HG03442 (cell line): ENCODE data around the gene HDAC6.

Source experiments
- ATAC-seq: cut with Tn5 transposase; IDR thresholded peaks from one replicate; pipeline ENCODE4 v1.9.1; 2021; ENCODE audit warnings: mild to moderate bottlenecking, moderate library complexity; ENCODE audit not compliant: unreplicated experiment

Gene HDAC6

DNA sequence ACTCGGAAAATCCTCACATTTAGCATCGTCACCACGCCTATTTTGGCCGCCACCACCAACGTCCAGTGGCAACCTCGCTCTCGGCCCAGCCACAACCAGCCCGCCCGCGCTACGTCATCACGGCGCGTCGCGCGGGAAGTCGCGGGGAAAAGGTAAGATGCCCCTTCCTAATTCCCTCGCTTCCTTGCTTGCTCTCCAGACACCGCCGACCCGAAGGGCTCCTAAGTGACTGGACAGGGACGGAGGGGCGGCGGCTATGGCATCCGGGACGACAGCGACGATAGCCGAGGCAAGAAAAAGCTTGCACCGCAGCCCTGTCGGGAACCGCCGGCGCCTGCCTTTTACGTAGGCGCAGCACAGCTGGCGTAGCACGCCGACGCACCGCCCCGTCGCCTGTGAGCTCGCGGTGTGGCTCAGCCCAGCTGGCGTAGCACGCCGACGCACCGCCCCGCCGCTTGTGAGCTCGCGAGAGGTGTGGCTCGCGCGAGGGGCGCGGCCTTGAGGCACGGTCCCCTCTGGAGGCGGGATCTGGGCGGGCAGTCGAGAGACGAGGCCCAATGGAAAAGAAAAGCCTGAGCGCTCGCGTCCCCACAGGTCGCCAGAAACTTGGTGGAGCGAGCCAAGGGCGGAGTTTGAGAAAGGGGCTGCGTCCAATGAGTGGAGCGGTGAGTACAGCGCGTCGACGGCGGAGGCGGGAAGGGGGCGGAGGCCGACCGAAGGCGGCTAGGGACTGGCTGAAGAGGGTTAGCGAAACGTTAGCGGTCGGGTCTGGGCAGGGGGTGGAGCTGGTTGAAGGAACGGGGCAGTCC is at the start of gene HDAC6:
Gene HDAC6, plus strand, starts transcription at position 788 of the 809 bp plus-strand sequence. CDS start 626 bp downstream, outside the sequence.
- ATAC-seq, result peak; percentile 85

DNA sequence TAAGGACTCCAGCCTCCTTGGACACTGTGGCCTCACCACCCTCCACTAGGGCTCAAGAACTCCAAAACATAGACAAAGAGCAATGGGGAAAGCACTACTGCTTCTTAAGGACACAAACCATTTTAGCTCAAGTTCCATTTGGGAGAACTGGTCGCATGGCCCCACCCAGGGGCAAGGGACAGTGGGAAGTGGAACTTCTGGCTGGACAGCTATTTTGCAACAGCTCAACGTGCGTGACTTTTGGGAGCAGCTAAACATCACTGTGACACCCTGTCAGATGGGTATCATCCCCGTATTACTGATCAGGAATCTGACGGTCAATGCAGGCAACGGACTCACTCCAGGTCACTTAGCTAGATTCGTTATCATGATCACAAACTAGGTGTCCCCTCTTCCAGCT is 49.4 kb upstream of the HDAC6 start:
- ATAC-seq, result no peak

DNA sequence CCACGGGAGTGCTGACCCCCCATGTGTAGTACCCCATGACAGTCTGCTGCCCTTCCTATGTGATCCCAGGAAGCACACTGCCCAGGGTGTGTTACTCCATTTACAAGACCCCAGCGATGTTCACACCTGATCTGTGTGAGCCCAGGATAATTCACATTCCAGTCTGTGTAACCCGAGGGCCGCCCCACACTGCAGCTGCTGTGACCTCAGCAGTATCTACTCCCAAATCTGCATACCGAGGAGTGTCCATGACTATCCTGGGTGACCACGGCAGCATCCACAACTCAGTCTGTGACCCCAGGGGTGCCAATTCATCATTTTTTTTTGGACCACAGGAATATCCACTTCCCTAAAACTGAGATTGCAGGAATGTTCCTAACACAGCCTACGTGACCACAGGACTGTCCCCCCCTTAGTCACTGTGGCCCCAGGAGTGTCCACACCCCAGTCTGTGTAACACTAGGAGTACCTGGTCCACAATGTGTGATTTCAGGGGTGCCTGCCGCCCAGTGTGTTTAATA is 48.1 kb upstream of the HDAC6 start:
- ATAC-seq, result no peak

DNA sequence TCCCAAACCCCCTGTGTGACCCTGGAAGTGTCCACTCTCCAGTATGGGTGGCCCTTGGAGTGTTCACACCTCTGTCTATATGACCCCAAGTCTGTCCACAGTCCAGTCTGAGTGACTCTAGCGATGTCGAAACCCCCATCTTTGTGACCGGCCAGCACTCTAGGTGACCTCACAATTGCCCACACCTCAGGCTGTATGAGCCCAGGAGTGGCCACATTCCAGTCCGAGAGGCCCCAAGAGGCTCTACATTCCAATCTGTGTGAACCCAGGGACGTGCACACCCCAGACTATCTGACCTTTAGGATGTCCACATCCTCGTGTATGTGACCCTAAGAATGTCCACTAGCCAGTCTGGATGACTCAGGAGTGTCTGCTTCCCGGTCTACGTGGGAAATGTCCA is 47.6 kb upstream of the HDAC6 start:
- no peak for ATAC-seq

DNA sequence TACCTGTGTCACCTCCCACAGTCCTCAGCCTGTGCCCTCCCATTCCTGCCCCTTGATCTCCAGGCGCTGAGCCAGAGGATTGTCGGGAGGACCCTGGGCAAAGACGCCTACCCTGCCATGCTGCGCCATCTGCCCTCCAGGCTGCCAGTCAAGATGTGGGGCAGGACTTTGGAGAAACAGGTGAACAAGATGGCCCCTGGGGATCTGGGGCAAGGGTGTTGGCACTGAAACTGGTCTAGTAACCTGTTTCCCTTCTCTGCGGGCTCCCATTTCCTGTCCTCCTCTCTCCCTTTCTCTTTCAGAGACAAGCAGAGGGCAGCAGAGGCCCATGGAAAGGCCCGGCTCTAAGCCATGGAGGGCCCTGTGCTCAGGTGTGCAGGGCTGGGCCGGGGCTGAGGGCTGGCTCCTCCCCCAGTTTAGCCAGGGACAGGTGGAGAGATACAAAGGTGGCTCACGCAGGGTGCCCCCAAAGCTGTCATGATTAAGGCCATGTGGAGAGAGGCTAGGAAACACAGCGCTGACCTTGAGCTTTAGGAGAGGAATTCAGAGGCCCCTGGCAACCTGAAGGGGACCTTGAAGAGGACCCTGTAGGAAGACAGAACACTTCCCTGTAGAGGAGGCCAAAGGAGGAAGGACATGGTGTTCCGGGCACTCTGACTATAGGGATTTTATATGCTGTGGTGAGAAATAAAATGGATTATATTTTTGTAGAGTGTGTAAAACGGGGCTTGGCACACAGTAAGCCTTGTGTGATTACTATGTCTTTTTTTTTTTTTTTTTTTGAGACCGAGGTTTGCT is 40.0 kb upstream of the HDAC6 start, which contains the start of gene GLOD5:
Gene GLOD5, plus strand, starts transcription at position 74 of the 798 bp plus-strand sequence. Its CDS starts 44 bp downstream, at position 118.
- no peak for ATAC-seq

DNA sequence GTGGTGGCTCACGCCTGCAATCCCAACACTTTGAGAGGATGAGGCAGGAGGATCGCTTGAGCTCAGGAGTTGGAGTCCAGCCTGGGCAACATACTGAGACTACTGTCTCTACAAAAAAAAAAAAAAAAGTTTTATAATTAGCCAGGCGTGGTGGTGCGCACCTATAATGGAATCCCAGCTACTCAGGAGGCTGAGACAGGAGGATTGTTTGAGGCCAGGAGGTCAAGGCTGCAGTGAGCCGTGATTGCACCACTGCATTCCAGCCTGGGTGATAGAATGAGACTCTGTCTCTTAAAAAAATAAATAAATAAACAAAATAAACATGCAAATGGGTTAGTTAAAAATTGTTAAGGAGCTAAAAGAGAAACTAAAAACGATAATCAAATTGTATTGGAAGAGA is 32.6 kb upstream of the HDAC6 start:
- no peak for ATAC-seq

DNA sequence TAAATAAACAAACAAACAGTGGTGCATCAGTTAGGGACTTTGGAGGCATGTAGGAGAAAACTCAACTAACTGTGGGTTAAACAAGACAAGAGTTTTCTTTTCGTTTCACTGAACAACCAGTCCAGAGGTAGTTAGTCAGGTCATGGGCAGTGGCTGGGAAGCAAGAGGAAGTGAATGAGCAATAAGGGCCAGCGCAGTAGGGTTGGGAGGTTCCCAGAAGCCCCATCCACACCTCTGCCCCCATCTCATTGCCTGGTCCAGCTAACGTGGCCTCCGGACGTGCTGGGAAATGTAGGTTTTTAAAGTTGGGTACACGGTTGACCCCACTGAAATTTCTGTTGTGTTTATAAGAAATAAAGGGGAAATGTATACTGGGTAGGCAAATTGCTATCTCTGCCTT is 31.6 kb upstream of the HDAC6 start:
- no peak for ATAC-seq

DNA sequence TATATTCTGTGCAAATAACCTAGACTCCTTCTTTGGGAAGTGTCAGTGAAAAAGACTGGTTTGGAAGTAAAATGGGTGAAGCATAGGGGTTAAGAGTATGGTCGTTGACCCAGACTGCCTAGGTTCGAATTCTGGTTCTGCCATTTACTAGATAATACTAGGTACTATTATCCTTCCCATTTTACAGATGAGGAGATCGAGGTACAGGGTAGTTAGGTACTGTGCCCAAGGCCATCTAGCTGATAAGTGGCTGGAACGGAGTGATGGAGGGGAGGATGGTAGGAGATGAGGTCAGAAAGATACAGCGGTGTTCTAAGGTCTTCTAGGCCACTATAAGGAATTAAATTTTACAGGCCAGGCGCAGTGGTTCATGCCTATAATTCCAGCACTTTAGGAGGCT is 29.3 kb upstream of the HDAC6 start:
- ATAC-seq, result no peak

DNA sequence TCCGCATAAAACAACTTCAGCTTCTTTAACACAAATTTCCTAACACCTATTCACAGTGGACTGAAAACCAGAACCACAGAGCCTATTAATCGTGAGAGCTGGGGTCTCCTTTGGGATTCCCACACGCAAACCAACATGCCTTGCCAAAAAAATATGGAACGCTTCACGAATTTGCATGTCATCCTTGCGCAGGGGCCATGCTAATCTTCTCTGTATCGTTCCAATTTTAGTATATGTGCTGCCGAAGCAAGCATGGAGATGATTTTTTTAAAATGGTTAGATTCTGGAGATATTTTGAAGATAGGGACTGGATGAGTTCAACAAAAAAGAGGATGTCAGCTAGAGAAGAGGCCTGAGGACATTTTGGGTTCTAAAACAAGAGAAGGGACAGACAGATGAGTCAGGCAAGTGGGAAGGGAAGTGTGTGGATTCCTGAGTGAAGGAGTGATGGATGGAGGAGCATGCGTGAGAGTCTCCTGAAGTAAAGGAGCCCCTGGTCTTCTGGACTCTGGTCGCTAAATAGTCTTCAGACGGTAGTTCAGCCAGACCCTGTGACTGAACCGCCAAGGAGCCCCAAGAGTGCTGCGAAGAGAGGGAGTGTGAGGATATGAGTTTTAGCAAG is 24.9 kb upstream of the HDAC6 start:
- ATAC-seq, result no peak

DNA sequence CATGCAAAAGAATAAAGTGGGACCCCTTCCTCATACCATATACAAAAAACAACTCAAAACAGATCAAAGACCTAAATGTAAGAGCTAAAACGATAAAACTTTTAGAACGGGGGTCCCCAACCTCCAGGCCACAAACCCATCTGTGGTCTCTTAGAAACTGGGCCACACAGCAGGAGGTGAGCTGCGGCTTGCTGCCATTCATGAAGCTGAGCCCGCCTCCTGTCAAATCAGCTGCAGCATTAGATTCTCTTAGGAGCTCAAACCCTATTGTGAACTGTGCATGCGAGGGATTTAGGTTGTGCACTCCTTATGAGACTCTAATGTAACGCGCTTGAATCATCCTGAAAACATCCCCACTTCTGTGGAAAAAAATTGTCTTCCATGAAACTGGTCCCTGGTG is 22.5 kb upstream of the HDAC6 start:
- no peak for ATAC-seq

DNA sequence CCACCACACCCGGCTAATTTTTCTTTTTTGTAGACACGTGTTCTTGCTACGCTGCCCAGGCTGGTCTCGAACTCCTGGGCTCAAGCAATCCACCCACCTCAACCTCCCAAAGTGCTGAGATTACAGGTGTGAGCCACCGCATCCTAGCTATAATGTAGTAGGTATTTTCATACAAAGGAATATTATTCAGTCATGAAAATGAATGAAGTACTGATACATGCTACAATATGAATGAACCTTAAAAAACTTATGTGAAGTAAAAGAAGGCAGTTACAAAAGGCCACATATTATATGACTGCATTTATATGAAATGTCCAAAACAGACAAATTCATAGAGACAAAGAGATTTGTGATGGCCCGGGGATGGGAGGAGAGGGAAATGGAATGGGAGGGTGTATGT is 20.2 kb upstream of the HDAC6 start:
- ATAC-seq, result no peak

DNA sequence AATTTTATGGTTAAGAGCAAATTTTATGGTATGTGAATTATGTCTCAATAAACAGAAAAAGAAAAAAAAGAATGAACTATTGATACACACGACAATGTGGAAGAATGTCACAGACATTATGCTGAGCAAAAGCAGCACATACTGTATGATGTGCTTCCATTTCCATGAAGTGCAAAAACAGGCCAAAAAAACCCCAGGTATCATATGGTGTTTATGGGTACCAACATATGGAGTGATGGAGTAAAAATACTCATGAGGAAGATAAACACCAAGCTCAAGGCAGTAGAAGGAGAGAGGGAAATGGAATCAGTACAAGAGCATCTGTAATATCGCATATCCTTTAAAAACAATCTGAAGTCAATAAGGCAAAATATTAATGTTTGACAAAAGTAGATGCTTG is 19.7 kb upstream of the HDAC6 start:
- ATAC-seq, result no peak

DNA sequence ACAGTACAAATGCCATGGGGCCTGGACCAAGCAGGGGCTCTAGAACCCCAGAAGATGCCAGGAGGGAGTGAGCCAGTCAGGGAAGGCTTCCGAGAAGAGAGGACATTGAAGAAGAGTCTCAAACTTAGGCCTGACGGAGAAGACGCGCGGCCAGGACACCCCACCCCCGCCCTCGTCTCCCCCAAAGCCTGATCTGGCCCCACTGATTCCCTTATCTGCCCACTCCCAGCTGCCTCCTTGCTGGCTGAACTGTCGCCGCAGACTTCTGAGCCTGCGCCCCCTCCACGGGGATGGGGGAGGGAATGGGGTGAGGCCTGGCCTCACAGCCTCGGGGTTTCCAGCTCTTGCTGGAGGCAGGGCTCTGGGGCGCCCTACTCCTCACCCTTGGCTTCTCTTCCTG is 19.1 kb upstream of the HDAC6 start:
- no peak for ATAC-seq

DNA sequence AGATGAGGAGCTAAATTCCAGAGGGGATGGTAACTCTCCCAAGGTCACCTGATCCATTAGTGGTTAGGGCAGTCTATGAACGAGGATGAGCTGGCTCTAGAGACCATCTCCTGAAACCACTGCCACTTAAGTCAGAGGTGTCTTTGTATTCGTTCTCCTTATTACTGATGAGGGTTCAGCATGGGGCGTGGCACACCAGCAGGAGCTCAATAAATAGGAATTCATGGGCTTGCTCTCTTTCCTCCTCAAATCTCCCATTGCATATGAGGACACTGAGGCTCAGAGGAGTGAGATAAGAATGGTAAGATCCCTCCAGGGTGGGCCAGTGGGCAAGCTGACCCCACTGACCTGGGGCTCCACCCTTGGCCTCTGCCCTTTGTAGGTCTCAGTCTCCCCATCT is 17.1 kb upstream of the HDAC6 start:
- ATAC-seq, result no peak

DNA sequence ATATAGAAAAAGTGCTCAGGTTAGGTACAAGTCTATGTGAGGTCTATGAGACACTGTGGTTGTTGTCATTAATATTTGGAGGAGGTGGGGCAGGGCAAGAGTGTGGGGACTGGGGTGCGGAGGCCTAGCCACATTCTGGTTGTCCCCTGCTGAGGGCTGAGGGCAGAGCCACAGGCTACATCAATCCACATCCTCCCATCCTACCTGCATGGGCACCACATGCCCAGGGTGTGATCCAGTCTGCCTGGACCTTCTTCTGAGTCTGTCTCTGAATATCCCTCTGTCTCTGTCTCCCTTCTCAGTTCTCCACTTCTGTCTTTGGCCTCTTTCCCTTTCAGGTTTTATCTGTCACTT is 16.7 kb upstream of the HDAC6 start:
- no peak for ATAC-seq

DNA sequence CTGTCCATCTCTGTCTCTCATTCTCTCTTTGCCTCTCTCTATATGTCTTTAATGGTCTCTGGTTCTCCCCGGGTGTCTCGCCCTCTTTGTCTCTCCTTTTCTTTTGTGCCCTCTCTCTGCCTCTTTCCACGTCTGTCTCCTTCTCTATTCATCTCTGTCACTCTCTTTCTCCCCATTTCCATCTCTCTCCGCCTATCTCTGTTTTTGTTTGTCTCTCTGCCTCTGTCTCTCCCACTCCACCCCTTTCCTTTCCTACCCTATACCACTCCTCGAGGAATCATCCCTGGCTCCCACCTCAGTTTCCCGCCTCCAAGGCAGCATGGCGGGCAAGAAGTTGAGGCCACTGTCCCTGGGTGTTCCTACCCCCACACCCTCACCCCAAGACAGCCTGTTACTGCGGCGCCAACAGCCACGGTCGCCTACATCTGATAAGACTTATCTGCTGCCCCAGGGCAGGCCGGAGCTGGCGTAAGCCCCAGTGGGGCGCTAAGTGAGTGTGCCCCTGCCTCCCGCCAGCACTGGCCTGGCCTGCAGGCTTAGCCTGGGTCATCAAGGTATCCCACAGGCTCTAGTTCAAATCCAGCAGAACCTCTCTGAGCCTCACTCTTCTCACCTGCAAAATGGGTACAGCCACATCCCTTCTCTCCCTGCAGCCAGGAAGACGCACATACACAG is 16.2 kb upstream of the HDAC6 start:
- no peak for ATAC-seq

DNA sequence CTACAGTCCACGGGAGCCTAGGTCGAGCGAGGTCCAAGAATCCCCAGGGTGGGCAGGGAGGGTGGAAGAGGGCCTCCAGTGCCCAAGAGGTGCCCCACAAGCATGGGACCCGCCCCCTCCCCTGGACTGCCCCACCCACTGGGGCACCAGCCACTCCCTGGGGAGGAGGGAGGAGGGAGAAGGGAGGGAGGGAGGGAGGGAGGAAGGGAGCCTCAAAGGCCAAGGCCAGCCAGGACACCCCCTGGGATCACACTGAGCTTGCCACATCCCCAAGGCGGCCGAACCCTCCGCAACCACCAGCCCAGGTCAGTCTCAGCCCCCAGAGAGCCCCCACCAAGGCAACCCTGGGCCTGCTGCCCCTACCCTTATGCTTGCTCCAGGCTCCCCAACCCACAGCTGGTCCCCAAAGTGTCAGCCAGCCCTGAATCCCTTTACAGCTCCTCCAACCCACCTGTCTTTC is 15.5 kb upstream of the HDAC6 start, which contains the start of gene GATA1:
Gene GATA1, plus strand, starts transcription at position 250 of the 460 bp plus-strand sequence. CDS start 4,520 bp downstream, outside the sequence.
- ATAC-seq, result no peak

DNA sequence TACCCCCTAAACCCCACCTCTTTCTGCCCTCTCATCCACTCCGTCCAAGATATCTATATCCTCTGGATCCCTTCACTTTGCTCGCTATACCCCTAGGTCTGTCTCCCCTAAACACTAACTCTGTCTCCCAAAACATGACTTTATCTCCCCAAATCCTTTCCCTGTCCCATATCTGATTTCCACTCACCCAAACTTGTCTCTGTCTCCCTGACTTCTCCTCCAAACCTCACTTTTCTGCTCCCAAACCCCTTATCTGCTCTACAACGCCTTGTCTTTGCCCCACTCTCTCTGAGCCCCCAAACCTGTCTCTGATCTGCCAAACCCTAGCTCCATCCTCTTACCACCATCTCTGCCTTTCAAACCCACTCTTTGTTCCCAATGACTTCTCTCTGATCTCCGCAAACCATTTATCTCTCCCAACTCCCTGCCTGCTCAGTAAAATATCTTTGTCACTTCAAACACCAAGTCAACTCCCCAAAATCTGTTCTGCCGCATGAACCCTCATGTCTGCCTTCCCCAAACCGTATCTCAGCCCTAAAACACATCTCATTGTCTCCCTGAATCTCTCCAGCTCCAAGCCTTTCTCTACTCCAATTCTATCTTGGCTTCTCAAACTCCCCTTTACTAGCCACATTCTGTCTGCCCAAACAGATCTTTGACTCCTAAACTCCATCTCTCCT is 14.9 kb upstream of the HDAC6 start:
- ATAC-seq, result no peak

DNA sequence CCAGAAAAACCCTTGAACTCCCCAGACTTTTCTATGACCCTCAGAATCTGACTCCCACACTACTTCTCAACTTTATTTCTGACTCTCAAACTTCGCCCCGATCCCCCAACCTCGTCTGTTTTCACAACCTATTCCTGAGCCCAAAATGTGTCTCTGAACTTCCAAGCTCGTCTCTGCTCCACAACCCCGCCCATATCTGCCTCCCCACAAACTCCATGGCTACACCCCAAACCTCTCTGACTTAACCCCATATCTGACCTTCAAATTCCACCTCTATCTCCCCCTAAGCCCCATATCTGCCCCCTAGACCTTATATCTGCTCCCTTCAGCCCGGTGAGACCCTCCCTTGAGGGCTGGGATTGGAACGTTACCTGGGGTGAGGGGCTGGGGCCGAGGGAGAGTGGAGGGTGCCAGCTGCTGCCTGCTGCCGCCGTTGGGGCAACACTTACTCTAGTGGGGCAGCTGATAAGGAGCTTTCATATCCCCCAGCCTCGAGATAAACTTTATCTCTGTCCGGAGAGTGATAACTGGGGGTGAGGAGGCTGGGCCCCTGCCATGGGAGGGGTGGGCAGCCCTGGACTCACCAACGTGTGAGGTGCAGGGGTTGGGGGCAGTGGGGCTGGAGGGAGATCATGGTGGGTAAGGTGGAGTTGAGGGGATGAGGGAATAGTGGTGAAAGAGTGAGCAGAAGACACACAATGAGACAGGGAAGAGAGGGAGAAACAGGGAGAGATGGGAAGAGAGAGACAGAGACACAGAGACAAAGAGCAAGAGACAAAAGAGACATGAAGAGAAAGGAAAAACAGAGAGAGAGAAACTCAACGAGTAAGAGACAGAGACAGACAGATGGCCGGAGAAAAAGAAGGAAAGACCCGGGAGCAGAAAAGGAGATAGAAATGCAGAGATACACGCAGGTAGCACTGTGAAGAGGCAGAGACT is 14.1 kb upstream of the HDAC6 start:
- ATAC-seq, result no peak
